Measurements from ENCODE around the gene MRM3. TPM values are rescaled to one million over a fixed set of nuclear protein-coding genes. Genes with fewer than 3 reads are reported as not detected.

MRM3 gene
- total and polyA plus RNA-seq, 2 of the 4 experiments (the other 2 are of a cell fraction): 9.0 to 15.2 TPM

DNA sequence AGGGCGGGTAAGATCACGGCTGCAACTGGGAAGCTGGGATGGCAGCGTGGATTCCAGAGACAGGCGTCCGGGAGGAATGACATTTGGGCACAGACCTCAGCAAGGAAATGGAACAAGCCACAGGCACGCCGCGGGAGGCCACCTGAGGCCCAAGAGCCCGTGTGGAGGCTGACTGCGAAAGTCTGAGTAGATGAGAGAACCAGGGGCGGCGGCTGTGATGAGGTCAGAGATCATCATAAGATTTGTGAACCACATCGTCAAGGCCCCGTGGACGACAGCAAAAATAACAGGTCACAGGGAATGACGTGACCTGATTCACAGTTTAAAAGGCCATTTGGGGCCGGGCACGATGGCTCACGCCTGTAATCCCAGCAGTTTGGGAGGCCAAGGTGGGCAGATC is 48.2 kb downstream of the MRM3 start:
- Histone ChIP-seq H3K27me3 (ENCODE audit: control insufficient read depth, insufficient read depth, low read length) (no peaks in the 10 kb centered on the region), H2AFZ (replicated peaks; ENCODE audit: low read length, poor library complexity) (no peak overlapping the region), H3K9ac (ENCODE audit: low read depth, low read length) (no peak overlapping the region), H3K79me1 (ENCODE audit: low read depth in 1 of 2, low read length in 2 of 2) (peaks cover 18 to 44% of the 10 kb centered on the region in 2 experiments; a peak in 3 of 4 replicates), H3K9me3 (ENCODE audit: control insufficient read depth, insufficient read depth, low read length) (no peaks in the 10 kb centered on the region), H3K18ac (ENCODE audit: low read depth, low read length) (no peak overlapping the region), H3K27ac (ENCODE audit: insufficient read depth, low read length) (no peak overlapping the region), H3K56ac (ENCODE audit: extremely low read depth, insufficient read depth, low read length) (no peak overlapping the region), H2AK5ac (ENCODE audit: low read depth, low read length) (no peak overlapping the region), H3K14ac (replicated peaks; ENCODE audit: low read depth, low read length) (no peak overlapping the region), H3K4me3 (ENCODE audit: insufficient read depth, low read depth, low read length) (no peak overlapping the region), H2BK20ac (ENCODE audit: low read depth, low read length) (no peak overlapping the region), H4K8ac (ENCODE audit: low read depth in 2 of 2, low read length in 2 of 2) (no peak overlapping the region), H2BK15ac (ENCODE audit: low read depth, low read length) (no peak overlapping the region), H2AK9ac (replicated peaks; ENCODE audit: low read depth, low read length, poor library complexity) (no peak overlapping the region), H3K9me1 (ENCODE audit: insufficient read depth, low read length) (peaks cover 6% of the 10 kb centered on the region; the same call in 1 of the 2 replicates), H3K4me1 (ENCODE audit: control insufficient read depth, insufficient read depth, low read length) (no peaks in the 10 kb centered on the region), H4K5ac (ENCODE audit: low read depth, low read length) (no peak overlapping the region), H3K23ac (ENCODE audit: low read depth, low read length) (no peak overlapping the region), H2BK120ac (ENCODE audit: low read depth, low read length) (no peak overlapping the region), H2BK5ac (ENCODE audit: low read depth, low read length, poor library complexity, severe bottlenecking) (no peak overlapping the region), H4K91ac (ENCODE audit: insufficient read depth, low read depth, low read length) (no peak overlapping the region), H3K4me2 (ENCODE audit: low read depth, low read length) (no peak overlapping the region), H3K4ac (ENCODE audit: low read depth, low read length) (no peak overlapping the region), H3K36me3 (ENCODE audit: control insufficient read depth, insufficient read depth, low read length) (peaks cover 17% of the 10 kb centered on the region), H4K20me1 (ENCODE audit: insufficient read depth, low read length) (peaks cover 54% of the 10 kb centered on the region)
- ATAC-seq (ENCODE audit: low read depth): no peak
- in situ Hi-C loops (cut with MboI; ENCODE audit: low sequenced_read_pairs) (no loop called here), intact Hi-C loops (cut with micrococcal nuclease) (no loop called here), dilution Hi-C loops (cut with HindIII; ENCODE audit: low sequenced_read_pairs, unreplicated experiment) (no loop called here)
- no peak for DNase-seq
- WGBS, 2 experiments (ENCODE audit: extremely low coverage in 2 of 2, insufficient read length in 1 of 2): 76% methylated on average over 14 of the region's 19 CpGs; no CpG with 5 or more reads in 1 of the 2 experiments
- no peak for TF ChIP-seq RCOR1 (IDR thresholded peaks at IDR 0.05; ENCODE audit: insufficient replicate concordance, low read length)
- TF ChIP-seq, protein P1, sequence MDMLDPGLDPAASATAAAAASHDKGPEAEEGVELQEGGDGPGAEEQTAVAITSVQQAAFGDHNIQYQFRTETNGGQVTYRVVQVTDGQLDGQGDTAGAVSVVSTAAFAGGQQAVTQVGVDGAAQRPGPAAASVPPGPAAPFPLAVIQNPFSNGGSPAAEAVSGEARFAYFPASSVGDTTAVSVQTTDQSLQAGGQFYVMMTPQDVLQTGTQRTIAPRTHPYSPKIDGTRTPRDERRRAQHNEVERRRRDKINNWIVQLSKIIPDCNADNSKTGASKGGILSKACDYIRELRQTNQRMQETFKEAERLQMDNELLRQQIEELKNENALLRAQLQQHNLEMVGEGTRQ (IDR thresholded peaks at IDR 0.05; ENCODE audit: low read depth, low read length): no peak
- no peak for TF ChIP-seq CHD1 (IDR thresholded peaks at IDR 0.05; ENCODE audit: low read depth, low read length)
- TF ChIP-seq, protein P2, sequence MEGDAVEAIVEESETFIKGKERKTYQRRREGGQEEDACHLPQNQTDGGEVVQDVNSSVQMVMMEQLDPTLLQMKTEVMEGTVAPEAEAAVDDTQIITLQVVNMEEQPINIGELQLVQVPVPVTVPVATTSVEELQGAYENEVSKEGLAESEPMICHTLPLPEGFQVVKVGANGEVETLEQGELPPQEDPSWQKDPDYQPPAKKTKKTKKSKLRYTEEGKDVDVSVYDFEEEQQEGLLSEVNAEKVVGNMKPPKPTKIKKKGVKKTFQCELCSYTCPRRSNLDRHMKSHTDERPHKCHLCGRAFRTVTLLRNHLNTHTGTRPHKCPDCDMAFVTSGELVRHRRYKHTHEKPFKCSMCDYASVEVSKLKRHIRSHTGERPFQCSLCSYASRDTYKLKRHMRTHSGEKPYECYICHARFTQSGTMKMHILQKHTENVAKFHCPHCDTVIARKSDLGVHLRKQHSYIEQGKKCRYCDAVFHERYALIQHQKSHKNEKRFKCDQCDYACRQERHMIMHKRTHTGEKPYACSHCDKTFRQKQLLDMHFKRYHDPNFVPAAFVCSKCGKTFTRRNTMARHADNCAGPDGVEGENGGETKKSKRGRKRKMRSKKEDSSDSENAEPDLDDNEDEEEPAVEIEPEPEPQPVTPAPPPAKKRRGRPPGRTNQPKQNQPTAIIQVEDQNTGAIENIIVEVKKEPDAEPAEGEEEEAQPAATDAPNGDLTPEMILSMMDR (conservative IDR thresholded peaks at IDR 0.05; ENCODE audit: low read depth, low read length): no peak
- TF ChIP-seq SMC3 (IDR thresholded peaks at IDR 0.05; ENCODE audit: low read depth, low read length): no peak
- no peak for TF ChIP-seq MXI1 (IDR thresholded peaks at IDR 0.05; ENCODE audit: borderline replicate concordance, low read depth, low read length)
- TF ChIP-seq FOS (IDR thresholded peaks at IDR 0.05; ENCODE audit: low read depth, low read length): no peak
- TF ChIP-seq MAZ (IDR thresholded peaks at IDR 0.05; ENCODE audit: borderline replicate concordance, low read depth, low read length): no peak
- no peak for TF ChIP-seq NFE2L2 (IDR thresholded peaks at IDR 0.05; ENCODE audit: low read depth, low read length)
- no peak for TF ChIP-seq RAD21 (IDR thresholded peaks at IDR 0.05; ENCODE audit: low read length)
- TF ChIP-seq CEBPB (IDR thresholded peaks at IDR 0.05; ENCODE audit: low read depth, low read length): no peak
- no peak for TF ChIP-seq MAFK (IDR thresholded peaks at IDR 0.05; ENCODE audit: low read depth, low read length)
- no peak for TF ChIP-seq BHLHE40 (IDR thresholded peaks at IDR 0.05; ENCODE audit: low read depth, low read length)
- no peak for TF ChIP-seq RFX5 (IDR thresholded peaks at IDR 0.05; ENCODE audit: low read depth, low read length)
- TF ChIP-seq POLR2A (IDR thresholded peaks at IDR 0.05; ENCODE audit: low read depth, low read length): no peak
- TF ChIP-seq, protein P3, sequence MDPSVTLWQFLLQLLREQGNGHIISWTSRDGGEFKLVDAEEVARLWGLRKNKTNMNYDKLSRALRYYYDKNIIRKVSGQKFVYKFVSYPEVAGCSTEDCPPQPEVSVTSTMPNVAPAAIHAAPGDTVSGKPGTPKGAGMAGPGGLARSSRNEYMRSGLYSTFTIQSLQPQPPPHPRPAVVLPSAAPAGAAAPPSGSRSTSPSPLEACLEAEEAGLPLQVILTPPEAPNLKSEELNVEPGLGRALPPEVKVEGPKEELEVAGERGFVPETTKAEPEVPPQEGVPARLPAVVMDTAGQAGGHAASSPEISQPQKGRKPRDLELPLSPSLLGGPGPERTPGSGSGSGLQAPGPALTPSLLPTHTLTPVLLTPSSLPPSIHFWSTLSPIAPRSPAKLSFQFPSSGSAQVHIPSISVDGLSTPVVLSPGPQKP (IDR thresholded peaks at IDR 0.05; ENCODE audit: borderline replicate concordance, low read depth, low read length): no peak
- POLR2A ChIA-PET (ENCODE audit: unreplicated experiment): no interaction called here
- CTCF ChIA-PET: no interaction called here
- BruUV-seq (replicated peaks): no TSS peak

Measured in IMR-90 (cell line).